GM18519 (cell line): ENCODE data around the gene PDRG1.

Experiments
- ATAC-seq: cut with Tn5 transposase; IDR thresholded peaks from one replicate; pipeline ENCODE4 v1.9.1; 2021; ENCODE audit warnings: mild to moderate bottlenecking, moderate library complexity; ENCODE audit not compliant: unreplicated experiment, low FRiP score

Gene PDRG1

DNA sequence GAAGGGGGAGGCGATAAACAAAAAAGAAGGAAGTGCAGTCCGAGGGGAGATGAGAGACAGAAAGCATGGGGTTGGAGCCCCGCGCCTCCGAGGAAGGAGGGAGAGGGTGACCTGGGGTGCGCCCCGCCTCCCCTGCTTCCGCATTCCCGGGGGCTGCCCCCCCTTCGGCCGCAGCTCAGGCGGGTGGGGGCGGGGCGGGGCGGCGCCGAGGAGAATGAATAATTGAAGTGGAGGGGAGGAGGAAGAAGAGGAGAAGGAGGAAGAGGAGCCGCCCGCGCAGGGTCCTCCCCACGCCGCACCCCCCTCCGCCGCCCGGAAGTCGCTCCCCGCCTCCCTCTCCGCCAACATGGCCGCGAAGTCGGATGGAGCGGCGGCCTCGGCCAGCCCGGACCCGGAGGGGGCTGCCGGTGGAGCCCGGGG is 16.0 kb upstream of the PDRG1 start, which contains the start of gene XKR7:
XKR7 (plus strand) TSS at position 322 of the 420 bp plus-strand sequence; CDS start at position 347, 25 bp downstream.
- no peak for ATAC-seq

- no peak for ATAC-seq
Observed at GRCh38 chr20:31966991-31967655, 15.3 kb upstream of the PDRG1 start.

- ATAC-seq = no peak
Observed at GRCh38 chr20:31963889-31964288, 12.0 kb upstream of the PDRG1 start.

- ATAC-seq = no peak
Observed at GRCh38 chr20:31962761-31963160, 10.9 kb upstream of the PDRG1 start.

- ATAC-seq = no peak
Observed at GRCh38 chr20:31956556-31957526, 5.0 kb upstream of the PDRG1 start.

- ATAC-seq = no peak
Observed at GRCh38 chr20:31954500-31954899, 2.7 kb upstream of the PDRG1 start.

GRCh38 chr20:31953556-31954148 is 1.8 kb upstream of the PDRG1 start:
- ATAC-seq = no peak

DNA sequence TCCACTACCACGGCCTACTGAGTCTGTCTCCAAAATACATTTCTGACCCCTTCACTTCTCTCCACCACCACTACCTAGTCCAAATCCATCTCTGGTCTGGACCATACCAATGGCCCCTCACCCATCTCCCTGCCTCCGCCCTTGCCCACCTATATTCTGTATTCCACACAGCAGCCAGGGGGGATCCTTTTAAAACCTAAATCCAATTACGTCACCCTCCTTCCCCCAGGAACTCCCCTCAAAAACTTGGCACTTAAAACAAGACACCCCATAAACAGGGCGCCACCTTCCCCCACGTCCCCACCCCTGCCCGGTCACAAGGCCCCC is 680 bp downstream of the PDRG1 start:
- no peak for ATAC-seq

GRCh38 chr20:31949877-31950646 is 1.8 kb downstream of the PDRG1 start:
- no peak for ATAC-seq

- no peak for ATAC-seq
Observed at GRCh38 chr20:31948008-31948407, 3.8 kb downstream of the PDRG1 start.

- no peak for ATAC-seq
Observed at GRCh38 chr20:31945785-31946184, 6.1 kb downstream of the PDRG1 start.

DNA sequence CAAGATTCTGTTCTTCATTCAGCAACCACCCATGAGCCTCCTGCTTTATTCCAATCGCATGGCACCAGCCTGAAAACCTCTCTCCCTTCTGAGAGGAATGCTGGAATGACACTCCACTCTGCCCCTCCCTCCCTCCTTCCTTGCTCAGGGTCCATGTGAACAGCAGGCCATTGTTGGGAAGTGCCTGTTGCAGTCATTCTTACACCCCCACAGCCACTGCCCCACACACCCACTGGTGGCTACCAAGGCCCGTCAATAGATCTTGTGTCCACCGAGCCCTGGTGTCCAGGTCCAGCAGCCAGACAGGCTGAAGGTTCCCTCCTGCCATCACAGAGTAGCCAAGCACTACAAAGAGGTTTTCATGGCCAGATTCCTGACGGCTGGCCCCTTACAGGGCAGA is 6.5 kb downstream of the PDRG1 start:
- ATAC-seq = no peak

DNA sequence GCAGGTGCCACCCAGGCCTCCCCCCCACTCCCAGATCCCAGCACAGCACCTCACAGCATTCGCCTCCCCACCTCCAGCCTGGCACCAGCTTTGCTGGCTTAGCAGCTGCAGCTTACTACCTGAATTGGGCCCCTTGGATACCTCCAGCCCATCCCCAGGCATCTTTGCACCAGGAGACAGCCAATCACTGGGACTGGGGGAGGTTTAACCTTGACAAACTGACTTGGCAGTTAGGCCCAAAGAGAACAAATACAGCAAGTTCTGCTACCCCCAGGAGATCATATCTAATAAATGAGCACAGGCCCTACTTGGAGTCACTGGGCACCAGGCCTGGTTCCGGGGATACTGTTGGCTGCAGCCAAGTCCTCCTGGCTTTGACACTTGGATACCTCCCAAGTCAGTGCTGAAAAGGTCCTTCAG is 8.8 kb downstream of the PDRG1 start:
- ATAC-seq = no peak

- ATAC-seq = no peak
Observed at GRCh38 chr20:31939661-31940060, 12.2 kb downstream of the PDRG1 start.

DNA sequence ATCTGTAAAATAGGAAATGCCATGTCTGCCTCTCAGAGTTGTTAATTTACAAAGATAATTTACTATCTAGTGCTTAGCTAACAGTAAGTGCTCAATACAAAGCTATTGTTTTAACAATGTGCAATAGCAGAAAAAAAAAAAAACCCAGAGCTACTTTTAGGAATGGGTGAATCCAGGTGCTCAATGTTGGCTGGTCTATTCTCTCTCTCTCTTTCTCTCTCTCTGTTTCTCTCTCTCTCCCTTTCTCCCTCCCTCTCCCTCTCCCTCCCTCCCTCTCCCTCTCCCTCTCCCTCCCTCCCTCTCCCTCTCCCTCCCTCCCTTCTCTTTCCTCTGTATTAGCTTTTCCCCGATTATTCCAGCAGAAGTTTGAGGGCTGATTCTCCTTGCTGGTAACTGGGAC is 14.0 kb downstream of the PDRG1 start:
- ATAC-seq = no peak

DNA sequence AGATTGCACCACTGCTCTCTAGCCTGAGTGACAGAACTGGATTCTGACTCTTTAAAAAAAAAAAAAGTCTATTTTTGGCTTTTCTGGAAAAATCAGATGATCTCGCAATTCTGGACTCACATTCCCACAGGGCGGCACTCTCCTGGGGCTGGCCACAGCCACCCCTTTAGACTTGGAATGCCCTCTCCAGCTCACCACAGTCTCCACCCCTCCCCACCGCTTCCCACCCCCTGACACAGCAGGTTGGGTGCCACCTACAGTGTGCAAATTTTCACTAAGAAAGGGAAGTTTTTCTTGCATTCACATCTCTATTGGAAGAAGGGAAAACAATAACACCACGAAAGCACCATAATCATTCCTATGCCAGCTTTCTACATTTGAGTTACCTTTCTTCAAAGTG is 15.4 kb downstream of the PDRG1 start:
- no peak for ATAC-seq

DNA sequence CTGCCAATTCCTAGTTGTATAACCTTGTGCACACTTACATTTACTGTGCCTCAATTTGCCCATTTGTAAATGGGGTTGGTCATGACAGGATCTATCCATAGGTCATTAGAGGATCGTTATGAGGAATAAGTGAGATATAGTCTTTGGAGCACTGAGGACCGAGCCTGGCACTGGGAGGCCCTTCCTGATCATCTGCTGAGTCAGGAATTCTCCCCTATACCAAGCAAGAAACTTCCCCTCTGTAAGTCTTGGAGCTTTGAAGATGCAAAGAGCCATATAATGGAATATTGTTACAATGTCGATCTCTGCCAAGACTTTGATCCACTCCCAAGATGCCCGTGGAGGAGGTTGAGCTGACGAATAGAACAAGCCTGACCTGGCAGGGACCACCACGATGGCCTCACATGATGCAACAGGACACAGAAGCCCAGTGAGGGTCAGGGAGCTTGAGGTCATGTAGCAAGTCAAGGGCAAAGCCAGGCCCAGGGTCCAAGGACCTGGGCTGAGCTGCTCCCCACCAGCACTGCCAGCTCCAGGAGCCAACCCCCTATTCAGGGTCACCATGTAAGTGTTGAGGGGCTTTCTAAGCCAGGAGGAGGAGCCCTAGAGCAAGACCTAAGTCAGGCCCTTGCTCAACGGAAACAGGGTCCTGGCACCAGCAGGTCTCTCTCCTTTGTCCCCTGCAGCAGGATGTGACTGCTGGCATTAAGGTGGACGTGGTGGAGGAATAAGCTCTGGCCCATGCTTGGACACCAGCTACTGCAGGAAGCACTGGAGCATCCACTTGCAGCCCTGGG is 16.7 kb downstream of the PDRG1 start:
- ATAC-seq = no peak

DNA sequence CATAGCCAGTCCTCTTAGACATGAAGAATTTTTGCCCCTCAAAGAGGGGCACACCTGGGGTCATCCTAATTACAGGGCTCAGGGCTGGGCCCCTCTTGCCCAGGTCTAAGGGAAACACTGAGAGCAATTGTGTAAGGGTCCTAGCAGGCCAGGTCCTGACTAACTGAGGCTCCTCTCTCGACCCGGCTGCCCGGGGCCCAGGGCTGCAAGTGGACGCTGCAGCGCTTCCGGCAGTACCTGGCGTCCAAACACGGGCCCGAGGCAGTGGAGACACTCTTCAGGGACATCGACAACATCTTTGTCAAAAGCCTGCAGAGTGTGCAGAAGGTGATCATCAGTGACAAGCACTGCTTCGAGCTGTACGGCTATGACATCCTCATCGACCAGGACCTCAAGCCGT is 17.4 kb downstream of the PDRG1 start:
- ATAC-seq = no peak

- no peak for ATAC-seq
Observed at GRCh38 chr20:31933698-31934097, 18.1 kb downstream of the PDRG1 start.

DNA sequence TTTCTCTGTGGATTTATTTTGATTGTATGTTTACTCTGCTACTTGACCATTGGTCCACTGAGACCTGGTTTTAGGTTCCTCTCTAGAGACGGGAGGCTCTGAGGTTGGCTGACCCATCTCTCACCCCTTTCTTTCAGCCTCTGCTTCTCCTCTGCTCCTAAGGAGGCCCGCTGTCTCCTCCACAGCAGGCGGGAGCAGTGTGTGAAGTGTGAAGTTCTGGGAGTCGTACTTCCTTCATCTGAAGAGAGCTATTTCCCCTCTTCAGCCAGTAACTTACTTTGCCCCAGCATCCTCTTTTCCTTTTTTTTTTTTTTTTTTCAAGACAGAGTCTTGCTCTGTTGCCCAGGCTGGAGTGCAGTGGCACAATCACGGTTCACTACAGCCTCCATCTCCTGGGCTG is 21.1 kb downstream of the PDRG1 start:
- ATAC-seq = no peak
